WI38 (cell line): ENCODE data around the gene SKAP2.

Experiments
- H3K4me3 ChIP-seq: 2 replicates; pipeline ENCODE4 v1.5.1; 2011; ENCODE audit warnings: low read depth, mild to moderate bottlenecking, control low read depth, low read length
- TF ChIP-seq, protein P1 (sequence below): IDR thresholded peaks from 2 replicates; pipeline ENCODE4 v1.5.1; 2012; ENCODE audit warnings: low read depth, mild to moderate bottlenecking, control low read depth, low read length

SKAP2 gene

DNA sequence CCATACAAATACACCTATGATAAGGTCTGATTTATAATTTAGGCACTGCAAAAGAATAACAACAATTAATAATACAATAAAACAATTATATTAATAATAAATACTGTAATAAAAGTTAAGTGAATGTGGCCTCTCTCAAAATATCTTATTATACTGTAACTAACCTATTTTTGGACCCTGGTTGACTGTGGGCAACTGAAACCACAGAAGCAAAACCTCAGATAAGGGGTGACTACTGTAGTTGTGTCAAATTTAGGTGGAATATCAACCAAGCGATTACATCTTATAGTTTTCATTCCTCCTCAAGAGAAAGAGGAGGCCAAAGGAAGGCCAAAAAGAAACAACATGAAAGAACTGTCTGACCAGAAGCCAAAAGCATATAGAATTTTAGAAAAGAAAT is 103.9 kb downstream of the SKAP2 start:
- TF ChIP-seq, protein P1, sequence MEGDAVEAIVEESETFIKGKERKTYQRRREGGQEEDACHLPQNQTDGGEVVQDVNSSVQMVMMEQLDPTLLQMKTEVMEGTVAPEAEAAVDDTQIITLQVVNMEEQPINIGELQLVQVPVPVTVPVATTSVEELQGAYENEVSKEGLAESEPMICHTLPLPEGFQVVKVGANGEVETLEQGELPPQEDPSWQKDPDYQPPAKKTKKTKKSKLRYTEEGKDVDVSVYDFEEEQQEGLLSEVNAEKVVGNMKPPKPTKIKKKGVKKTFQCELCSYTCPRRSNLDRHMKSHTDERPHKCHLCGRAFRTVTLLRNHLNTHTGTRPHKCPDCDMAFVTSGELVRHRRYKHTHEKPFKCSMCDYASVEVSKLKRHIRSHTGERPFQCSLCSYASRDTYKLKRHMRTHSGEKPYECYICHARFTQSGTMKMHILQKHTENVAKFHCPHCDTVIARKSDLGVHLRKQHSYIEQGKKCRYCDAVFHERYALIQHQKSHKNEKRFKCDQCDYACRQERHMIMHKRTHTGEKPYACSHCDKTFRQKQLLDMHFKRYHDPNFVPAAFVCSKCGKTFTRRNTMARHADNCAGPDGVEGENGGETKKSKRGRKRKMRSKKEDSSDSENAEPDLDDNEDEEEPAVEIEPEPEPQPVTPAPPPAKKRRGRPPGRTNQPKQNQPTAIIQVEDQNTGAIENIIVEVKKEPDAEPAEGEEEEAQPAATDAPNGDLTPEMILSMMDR: no peak
- no peak overlapping the region for H3K4me3 ChIP-seq

DNA sequence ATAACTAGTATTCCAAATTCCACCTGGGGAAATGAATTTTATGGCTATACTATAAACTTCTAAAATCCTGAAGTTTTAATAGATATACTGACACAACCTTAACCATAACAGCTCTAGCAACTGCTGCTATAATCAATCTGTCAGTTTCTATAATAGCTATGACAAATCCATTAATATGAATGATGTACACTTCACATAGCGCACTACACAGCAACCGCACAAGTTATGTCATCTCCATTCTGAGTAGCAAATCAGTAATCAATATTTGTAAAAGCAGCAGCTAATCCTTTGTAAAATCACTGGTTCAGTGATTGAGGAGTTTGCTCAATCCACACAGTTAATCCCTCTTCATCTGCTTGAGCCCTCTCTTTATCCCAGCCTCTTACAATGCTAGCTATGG is 105.3 kb downstream of the SKAP2 start:
- no peak overlapping the region for H3K4me3 ChIP-seq
- TF ChIP-seq, protein P1: no peak

DNA sequence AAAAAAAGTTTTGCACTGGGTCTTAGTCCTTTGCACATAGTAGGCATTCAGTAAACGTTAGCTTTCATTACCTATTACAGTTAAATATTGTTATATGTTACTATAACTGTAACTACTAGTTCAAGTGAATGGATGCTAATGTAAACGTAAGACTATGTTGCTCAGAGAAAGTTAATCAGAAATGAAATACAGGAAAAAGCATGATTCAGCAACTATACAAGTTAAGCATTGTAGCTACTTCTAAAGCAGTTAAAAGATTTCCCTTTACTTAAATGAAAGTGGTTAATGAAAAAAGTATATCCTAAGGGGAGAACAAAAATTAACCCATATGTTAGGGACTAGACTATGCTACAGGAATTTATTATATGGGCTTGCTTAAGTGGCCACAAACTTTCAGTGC is 121.2 kb downstream of the SKAP2 start:
- TF ChIP-seq, protein P1: no peak

DNA sequence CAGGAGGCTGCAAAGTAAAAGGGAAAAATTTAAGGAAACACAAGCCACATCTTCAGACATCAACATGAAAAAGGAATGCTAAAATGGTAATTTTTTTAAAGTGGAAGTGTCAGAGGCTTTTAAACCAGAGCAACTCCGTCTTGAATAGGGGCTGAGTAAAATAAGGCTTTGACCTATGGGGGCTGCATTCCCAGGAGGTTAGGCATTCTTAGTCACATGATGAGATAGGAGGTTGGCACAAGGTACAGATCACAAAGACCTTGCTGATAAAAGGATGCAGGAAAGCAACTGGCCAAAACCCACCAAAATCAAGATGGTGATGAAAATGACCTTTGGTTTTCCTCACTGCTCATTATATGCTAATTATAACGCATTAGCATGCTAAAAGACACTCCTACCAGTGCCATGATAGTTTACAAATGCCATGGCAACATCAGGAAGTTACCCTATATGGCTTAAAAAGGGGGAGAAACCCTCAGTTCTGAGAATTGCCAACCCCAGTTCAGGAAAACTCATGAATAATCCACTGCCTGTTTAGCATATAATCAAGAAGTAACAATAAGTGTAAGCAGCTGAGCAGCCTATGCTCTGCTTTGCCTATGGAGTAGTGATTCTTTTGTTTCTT is 128.3 kb downstream of the SKAP2 start:
- H3K4me3 ChIP-seq: no peak overlapping the region

More for the DNA sequence above, 121.2 kb downstream of the SKAP2 start:
- no peak overlapping the region for H3K4me3 ChIP-seq

DNA sequence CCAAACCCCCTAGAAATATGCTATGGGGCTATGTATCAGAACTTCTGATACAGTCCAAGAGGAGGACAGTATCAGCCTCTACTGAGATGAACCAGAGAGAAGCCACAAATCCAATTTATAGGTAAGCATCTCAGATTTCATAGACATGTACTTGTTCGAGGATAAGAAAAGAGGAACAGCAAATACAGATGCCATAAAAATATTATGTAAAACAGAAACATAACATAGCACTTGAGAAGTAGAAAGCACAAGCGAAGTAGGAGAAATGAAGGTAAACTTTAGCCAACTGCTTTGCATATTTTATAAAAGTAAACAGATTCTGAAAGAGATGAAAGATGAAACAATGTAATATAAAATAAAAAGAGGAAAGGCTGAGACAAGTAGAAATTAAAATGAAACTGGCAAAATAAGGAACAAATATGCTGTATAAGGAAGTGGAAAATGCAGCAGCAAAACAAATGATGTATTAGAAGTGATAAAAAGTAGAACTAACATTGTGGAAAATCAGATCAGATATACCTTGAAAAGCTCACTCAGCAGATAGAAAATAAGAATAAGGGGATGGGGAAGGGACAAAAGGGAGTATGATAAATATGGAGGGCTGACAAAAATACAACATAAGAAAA is 135.1 kb downstream of the SKAP2 start:
- no peak overlapping the region for H3K4me3 ChIP-seq

More for the DNA sequence above, 128.3 kb downstream of the SKAP2 start:
- TF ChIP-seq, protein P1: no peak

DNA sequence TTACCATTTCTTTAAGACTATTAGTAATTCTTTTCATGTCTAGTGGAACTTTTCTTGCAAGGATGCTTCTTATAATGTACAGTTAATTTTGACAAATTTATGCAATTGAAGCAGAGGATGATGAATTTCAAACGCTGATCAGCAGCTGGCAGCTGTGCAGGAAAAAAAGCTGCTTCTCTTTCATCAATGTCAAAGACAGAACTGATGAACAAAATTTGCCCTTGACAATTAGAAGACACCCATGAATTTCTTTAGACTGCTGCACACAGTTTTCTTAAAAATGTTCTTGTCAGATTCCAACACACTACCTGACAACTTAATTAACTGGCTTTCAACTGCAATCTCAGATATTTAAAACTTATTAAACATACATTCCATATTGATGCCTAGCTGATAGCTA is 138.3 kb downstream of the SKAP2 start:
- H3K4me3 ChIP-seq: no peak overlapping the region
- TF ChIP-seq, protein P1: no peak

More for the DNA sequence above, 135.1 kb downstream of the SKAP2 start:
- TF ChIP-seq, protein P1: no peak

DNA sequence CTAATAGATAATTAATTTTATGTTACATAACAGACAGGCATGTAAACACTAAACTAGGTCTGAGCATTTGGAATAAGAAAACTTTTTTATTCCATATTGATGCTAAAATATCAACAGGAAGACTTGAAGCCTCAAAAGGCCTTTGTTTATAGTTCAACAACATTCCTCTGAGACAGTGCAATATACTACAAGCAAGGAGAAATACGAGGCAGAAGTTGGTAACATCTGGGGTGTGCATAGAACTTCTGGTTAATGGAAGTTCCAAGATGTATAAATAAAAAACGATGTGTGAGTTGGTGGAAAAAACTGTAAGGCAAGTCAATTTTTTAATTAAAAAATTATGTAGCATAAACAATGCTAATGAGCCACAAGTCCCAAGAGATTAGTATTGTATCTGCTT is 139.6 kb downstream of the SKAP2 start:
- TF ChIP-seq, protein P1: no peak
- no peak overlapping the region for H3K4me3 ChIP-seq
